Upper lobe of left lung (tissue), 4 donors: Measurements from ENCODE around the gene VGLL1.

Experiments used
- POLR2A ChIP-seq, 4 donors: fragments of 450-650 bp; IDR thresholded peaks; one replicate each; pipeline ENCODE4 v1.5.1; 2016 to 2017; ENCODE audit warnings: antibody characterized with exemption in 4 of 4, mild to moderate bottlenecking in 2 of 4
- TF ChIP-seq, protein P1 (sequence below), 6 experiments: fragments of 450-650 bp in 4 of 6; fragments of 200-600 bp in 2 of 6; sonication (generic) in 2 of 6; IDR thresholded peaks; one replicate each; pipeline ENCODE4 v1.5.1; 2016 to 2019; ENCODE audit warnings: antibody characterized with exemption in 6 of 6

DNA sequence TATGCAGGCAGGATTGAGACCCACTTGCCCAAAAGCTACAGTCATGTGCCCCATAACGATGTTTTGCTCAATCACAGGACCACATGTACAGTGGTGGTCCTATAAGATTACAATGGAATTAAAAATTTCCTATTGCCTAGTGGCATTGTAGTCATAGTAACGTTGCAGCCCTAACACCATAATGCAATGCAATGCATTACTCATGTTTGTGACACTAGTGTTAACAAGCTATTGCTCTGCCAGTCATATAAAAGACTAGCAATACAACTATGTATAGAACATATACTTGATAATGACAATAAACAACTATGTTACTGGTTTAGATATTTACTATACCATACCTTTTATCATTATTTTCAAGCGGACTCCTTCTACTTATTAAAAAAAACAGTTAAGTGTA is 50.6 kb downstream of the VGLL1 start:
- TF ChIP-seq, protein P1, sequence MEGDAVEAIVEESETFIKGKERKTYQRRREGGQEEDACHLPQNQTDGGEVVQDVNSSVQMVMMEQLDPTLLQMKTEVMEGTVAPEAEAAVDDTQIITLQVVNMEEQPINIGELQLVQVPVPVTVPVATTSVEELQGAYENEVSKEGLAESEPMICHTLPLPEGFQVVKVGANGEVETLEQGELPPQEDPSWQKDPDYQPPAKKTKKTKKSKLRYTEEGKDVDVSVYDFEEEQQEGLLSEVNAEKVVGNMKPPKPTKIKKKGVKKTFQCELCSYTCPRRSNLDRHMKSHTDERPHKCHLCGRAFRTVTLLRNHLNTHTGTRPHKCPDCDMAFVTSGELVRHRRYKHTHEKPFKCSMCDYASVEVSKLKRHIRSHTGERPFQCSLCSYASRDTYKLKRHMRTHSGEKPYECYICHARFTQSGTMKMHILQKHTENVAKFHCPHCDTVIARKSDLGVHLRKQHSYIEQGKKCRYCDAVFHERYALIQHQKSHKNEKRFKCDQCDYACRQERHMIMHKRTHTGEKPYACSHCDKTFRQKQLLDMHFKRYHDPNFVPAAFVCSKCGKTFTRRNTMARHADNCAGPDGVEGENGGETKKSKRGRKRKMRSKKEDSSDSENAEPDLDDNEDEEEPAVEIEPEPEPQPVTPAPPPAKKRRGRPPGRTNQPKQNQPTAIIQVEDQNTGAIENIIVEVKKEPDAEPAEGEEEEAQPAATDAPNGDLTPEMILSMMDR (IDR thresholded peaks at IDR 0.05), result no peak
- TF ChIP-seq POLR2A (IDR thresholded peaks at IDR 0.05), result no peak
